ENCODE data around the gene TPST1.
"Not testable (repeated sequence)": the region's sequence is repeated elsewhere in the genome, so short reads cannot be mapped to it uniquely, and the experiment has no call there.

DNA sequence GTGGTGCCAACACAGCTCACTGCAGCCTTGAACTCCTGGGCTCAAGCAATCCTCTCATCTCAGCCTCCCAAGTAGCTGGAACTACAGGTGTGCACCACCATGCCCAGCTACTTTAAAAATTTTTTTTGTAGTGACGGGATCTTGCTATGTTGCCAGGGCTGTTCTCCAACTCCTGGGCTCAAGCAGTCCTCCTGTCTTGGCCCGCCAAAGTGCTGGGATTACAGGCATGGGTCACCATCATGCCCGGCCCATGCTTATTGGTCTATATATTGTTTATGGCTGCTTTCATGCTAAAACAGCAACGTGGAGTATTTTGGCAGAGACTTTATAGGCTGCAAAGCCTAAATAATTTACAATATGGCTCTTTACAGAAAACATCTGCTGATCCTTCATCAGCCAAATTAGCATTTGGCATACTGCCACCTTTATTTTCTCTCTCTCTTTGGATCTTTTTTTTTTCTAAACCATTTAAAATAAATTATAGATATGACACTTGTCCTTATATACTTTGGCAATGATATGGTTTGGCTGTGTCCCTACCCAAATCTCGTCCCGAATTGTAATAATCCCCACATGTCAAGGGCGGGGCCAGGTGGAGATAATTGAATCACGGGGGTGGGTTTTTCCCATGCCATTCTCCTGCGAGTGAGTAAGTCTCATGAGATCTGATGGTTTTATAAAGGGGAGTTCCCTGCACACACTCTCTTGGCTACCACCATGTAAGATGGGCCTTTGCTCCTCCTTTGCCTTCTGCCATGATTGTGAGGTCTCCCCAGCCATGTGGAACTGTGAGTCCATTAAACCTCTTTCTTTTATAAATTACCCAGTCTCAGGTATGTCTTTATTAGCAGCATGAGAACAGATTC lies 32.4 kb upstream of the TPST1 start:
- TF ChIP-seq TARDBP (IDR thresholded peaks at IDR 0.05); FOXA1 (IDR thresholded peaks at IDR 0.05); ZNF384 (IDR thresholded peaks at IDR 0.05); SP1 (IDR thresholded peaks at IDR 0.05); NFRKB (IDR thresholded peaks at IDR 0.05); FOXM1 (IDR thresholded peaks at IDR 0.05; ENCODE audit: borderline replicate concordance); SUZ12 (IDR thresholded peaks at IDR 0.05); ARNT (IDR thresholded peaks at IDR 0.05); BHLHE40 (IDR thresholded peaks at IDR 0.05; ENCODE audit: borderline replicate concordance); ELF4 (IDR thresholded peaks at IDR 0.05): not testable (repeated sequence)
